Right cardiac atrium (tissue), 5 donors: ENCODE data around the gene CSPG5. TPM values are rescaled to one million over a fixed set of nuclear protein-coding genes. Genes with fewer than 3 reads are reported as not detected.

Experiments used
- ATAC-seq, 2 donors: fragments of 200-7000 bp; cut with Tn5 transposase; one replicate each; pipeline versions ENCODE4 v1.8.0 to v1.9.1; 2020; ENCODE audit warnings: moderate library complexity in 2 of 2, mild to moderate bottlenecking in 1 of 2
- DNase-seq, 3 donors: peaks; one replicate each; pipeline ENCODE4 v3.0.0-alpha.2; 2020
- H3K27ac ChIP-seq: one replicate; pipeline ENCODE4 v1.5.1; 2013; ENCODE audit warnings: mild to moderate bottlenecking, low read length, control low read depth, moderate library complexity
- H3K27me3 ChIP-seq: one replicate; pipeline ENCODE4 v1.6.1; 2013; ENCODE audit not compliant: control insufficient read depth, insufficient read depth
- H3K4me1 ChIP-seq: one replicate; pipeline ENCODE4 v1.6.1; 2013; ENCODE audit warnings: low read length; ENCODE audit not compliant: control insufficient read depth, insufficient read depth
- H3K4me3 ChIP-seq: one replicate; pipeline ENCODE4 v1.5.1; 2013; ENCODE audit warnings: low read length, control low read depth
- H3K9me3 ChIP-seq: one replicate; pipeline ENCODE4 v1.6.1; 2013; ENCODE audit warnings: low read length; ENCODE audit not compliant: control insufficient read depth
- WGBS: extraction: QIAGEN DNeasy Blood & Tissue Kit; methylation state at CpG from one replicate; pipeline ENCODE4 v1.1.7; 2013; 5-methylcytosine and 5-hydroxymethylcytosine counted together
- intact Hi-C, 4 donors: fragments of 100-400 bp; cut with DNase I; formaldehyde crosslinking; loops; one replicate each; pipeline versions ENCODE4 v1.11.0 to v1.14.0; 2022 to 2023
- polyA plus RNA-seq: library from polyadenylated mRNA; stranded (reverse); fragments of 200-250 nt; gene quantifications from one replicate; pipeline ENCODE4 v1.2.3, GENCODE V29; 2013
- total RNA-seq, 4 donors: library from RNA; stranded (reverse); fragmentation: NEBNext Ultra II Directional; extraction: Animal tissue kit (Norgen Biotek cat#: 25700); gene quantifications; one replicate each; pipeline ENCODE4 v1.2.1, GENCODE V29; 2021
- donor health status: healthy with polysubstance abuse.
- donor health status: DM: no; HTN: yes; CAD: no.
- donor health status: DM: no; HTN: no; CAD: no.
- donor health status: DM: no; HTN: yes; CAD: no; lungs with severe emphysema.
- donor health status: DM: yes; HTN: yes; CAD: no.

The CSPG5 gene
- total and polyA plus RNA-seq, 5 donors: 0.85 to 1.2 (median 1.1) TPM

DNA sequence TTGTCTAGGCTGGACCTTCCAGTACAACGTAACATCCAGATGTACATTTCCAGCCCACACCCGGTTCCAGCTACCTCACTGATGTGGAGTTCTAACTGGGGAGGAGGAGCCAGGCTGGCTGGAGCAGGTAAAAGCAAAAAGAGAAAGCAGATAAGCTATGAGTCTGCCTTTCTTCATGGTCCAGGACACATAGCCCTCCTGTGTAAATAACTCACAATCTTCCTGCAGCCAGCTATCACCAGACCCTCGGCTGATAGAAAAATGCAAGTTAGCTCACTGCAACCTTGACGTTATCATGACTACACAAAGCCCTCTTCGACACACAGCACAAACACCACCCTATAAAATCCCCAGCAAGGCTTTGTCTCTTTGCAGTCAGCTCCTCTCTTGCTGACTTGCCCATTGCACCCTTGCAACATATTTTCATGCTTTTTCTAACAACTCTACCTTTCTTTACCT is 44.6 kb downstream of the CSPG5 start:
- ATAC-seq (no peak), DNase-seq (no peak)
- Histone ChIP-seq H3K27ac (no peak overlapping the region), H3K4me3 (no peak overlapping the region), H3K9me3 (no peaks in the 10 kb centered on the region), H3K4me1 (no peaks in the 10 kb centered on the region), H3K27me3 (no peaks in the 10 kb centered on the region)
- WGBS: 44% methylated on average over 5 of the region's 5 CpGs
- intact Hi-C loops: no loop called here

DNA sequence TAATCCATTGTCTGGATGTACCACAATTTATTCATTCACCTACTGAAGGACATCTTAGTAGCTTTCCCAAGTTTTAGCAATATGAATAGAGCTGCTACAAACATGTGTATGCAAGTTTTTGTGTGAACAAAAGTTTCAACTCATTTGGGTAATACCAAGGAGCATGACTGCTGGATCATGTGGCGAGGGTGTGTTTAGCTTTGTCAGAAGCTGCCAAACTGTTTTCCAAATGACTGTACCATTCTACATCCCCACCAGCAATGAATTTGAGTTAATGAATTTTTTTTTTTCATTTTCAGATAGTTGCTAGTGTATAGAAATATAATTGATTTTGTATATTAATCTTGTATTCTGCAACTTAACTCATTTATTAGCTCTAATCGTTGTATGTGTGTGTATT is 45.2 kb downstream of the CSPG5 start:
- Histone ChIP-seq H3K4me1 (no peaks in the 10 kb centered on the region), H3K27me3 (no peaks in the 10 kb centered on the region), H3K4me3 (no peak overlapping the region), H3K27ac (no peak overlapping the region), H3K9me3 (no peaks in the 10 kb centered on the region)
- DNase-seq (no peak), ATAC-seq (no peak)
- intact Hi-C loops: no loop called here
- WGBS: 91% methylated on average over 2 of the region's 2 CpGs

DNA sequence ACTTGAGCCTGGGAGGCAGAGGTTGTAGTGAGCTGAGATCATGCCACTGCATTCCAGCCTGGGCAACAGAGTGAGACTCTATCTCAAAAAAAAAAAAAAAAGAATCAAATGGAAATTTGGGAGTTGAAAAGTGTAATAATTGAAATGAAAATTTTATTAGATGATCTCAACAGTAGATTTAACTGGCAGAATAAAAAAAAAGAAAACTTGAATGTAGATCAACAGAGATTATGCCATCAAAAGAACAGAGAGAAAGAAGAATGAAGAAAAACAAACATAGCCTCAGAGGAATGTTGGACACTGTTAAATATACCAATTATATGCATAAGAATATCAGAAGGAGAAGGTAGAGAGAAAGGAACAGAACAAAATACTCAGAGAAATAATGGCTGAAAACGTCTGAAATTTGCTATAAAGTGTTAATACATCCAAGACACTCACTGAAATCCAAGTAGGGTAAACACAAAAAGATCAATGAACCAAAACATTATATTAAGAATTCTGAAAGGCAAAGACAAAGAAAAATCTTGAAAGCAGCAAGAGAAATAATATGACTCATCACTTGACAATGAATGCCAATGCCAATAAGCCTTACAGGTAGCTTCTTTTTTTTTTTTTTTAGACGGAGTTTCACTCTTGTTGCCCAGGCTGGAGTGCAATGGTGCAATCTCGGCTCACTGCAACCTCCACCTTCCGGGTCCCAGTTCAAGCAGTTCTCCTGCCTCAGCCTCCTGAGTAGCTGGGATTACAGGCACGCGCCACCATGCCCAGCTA is 50.5 kb downstream of the CSPG5 start:
- no peak overlapping the region for H3K27ac ChIP-seq
- H3K27me3 ChIP-seq: no peaks in the 10 kb centered on the region
- no peaks in the 10 kb centered on the region for H3K9me3 ChIP-seq
- WGBS: 87% methylated on average over 6 of the region's 6 CpGs
- no peaks in the 10 kb centered on the region for H3K4me1 ChIP-seq
- ATAC-seq: no peak
- intact Hi-C loops: no loop called here
- no peak for DNase-seq
- H3K4me3 ChIP-seq: no peak overlapping the region

DNA sequence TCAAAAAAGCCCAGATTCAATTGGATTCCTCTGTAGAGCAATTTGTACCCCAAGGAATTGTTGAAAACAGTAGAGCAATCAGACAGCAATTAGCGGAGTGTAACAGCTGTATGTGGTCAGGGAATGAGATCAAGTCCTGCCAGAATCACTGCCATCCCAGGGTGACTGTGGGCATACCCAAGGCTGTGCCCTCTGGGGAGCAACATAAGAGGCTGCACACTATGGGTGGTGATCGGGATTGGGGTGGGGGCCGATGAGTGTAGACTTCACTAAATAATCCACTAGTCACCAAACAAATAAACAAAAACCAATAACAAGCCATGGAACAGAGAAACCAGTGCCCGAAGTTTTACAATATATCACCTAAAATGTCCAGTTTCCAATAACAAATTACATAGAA is 53.0 kb downstream of the CSPG5 start:
- intact Hi-C loops: no loop called here
- no peaks in the 10 kb centered on the region for H3K9me3 ChIP-seq
- no peak overlapping the region for H3K27ac ChIP-seq
- no peak overlapping the region for H3K4me3 ChIP-seq
- no peaks in the 10 kb centered on the region for H3K4me1 ChIP-seq
- no peak for ATAC-seq
- WGBS: 84% methylated on average over 4 of the region's 4 CpGs
- DNase-seq: no peak
- no peaks in the 10 kb centered on the region for H3K27me3 ChIP-seq

DNA sequence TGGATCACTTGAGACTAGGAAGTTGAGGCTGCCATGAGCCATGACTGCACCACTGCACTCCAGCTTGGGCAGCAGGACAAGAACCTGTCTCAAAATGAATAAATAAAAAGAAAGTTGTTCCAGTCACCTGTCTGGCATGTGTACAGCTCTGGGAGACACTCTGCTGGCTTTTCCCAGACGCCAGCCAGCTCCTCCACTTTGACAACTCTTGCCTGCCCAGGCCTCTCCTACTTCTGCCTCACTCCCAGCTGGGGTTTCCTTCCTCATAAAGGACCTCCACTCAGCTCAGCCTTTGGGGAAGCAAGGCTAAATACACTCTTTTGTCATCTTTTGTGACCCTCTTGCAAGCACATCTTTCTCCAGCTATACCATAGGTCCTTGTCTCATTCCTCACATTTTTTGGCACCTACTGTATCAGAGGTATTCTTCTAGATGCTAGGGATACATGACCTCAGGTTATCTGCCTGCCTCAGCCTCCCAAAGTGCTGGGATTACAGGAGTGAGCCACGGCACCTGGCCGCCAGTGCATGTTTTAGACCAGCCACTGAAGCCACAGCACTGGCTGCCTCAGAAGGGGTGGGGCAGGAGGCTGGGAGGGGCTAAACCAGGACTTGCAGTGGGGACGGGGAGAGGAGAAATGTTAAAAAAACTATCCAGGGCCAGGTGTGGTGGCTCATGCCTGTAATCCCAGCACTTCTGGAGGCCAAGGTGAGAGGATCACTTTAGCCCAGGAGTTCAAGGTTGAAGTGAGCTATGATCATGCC is 55.2 kb downstream of the CSPG5 start:
- DNase-seq: no peak
- intact Hi-C loops: loop anchor here in 2 of 4 donors (2.0 to 5.0 kb wide), 2 partner anchors 265 to 269 kb away; no protein-coding TSS in a partner anchor
- Histone ChIP-seq H3K4me3 (no peak overlapping the region), H3K27me3 (no peaks in the 10 kb centered on the region), H3K4me1 (no peaks in the 10 kb centered on the region), H3K27ac (no peak overlapping the region), H3K9me3 (no peaks in the 10 kb centered on the region)
- ATAC-seq: no peak
- WGBS: 57% methylated on average over 4 of the region's 4 CpGs

DNA sequence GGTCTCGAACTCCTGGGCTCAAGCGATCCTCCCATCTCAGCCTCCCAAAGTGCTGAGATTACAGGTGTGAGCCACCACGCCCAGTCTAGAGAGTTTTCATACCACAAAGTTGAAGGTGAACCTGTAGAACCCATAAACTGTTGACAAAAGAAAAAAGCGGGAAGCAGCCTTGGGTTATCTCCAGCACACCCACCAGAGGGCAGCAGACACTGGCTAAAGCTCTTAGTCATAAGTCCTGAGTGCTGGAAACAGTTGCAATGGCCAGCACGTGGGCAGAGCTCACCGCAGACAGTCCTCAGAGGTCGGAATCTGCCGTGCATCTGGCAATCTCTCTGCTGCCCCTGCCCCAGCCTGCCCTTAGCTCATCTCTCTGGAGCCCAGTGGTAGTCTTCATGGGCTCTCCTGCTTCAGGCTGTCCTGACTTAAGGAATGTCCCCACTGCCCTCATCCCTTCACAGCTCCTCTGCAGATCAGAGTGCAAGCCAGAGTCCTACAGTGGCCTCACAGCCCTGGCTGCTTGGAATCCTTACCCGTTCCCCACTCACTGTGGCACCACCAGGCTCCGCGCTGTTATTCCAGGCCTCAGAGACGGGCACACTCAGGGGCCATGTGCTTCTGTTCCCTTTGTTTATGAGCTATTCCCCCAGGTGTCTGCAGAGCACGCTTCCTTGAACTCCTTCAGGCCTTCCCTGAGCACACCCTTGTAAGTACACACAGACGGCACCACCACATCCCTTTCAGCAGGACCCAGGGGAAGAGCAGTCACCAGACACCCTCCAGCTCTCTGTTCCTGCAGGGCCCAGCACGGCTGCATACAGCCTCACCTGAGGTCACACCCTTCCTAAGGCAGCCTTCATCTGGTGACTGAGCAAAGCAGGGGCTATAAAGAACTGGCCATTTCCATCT is 56.3 kb downstream of the CSPG5 start:
- H3K27me3 ChIP-seq: no peaks in the 10 kb centered on the region
- no peaks in the 10 kb centered on the region for H3K9me3 ChIP-seq
- WGBS: 36% methylated on average over 15 of the region's 15 CpGs
- H3K4me3 ChIP-seq: no peak overlapping the region
- H3K4me1 ChIP-seq: no peaks in the 10 kb centered on the region
- DNase-seq (peak; percentile 73 to 92 (median 90)), ATAC-seq (peak; percentile 92 to 96)
- H3K27ac ChIP-seq: no peak overlapping the region
- intact Hi-C loops: loop anchor here in 3 of 4 donors (1.0 to 5.0 kb wide), 3 partner anchors 266 to 270 kb away; no protein-coding TSS in a partner anchor

DNA sequence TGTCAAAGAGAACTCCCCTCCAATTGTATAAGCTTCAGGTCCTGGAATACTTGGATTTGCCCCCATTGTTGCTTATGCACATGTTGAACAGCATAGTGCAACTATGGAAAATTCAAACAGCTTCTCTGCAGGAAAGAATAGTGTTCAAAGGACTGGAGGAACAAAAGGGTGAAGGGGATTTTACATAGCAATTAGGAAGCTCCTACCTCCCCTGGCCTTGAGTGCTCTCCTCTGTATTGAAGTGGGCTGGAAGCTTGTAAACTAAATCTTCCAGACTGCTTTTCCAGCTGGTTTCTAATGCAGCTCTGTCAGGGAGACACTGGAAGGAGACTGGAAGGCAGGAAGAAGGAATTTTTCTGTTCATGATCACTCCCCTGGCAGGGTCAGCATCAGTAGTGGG is 57.9 kb downstream of the CSPG5 start:
- Histone ChIP-seq H3K27ac (no peak overlapping the region), H3K9me3 (no peaks in the 10 kb centered on the region), H3K27me3 (no peaks in the 10 kb centered on the region), H3K4me3 (no peak overlapping the region), H3K4me1 (no peaks in the 10 kb centered on the region)
- DNase-seq: no peak
- no peak for ATAC-seq
- intact Hi-C loops: loop anchor here in 1 of 4 donors (5.0 kb wide), 1 partner anchor 272 kb away; no protein-coding TSS in a partner anchor

DNA sequence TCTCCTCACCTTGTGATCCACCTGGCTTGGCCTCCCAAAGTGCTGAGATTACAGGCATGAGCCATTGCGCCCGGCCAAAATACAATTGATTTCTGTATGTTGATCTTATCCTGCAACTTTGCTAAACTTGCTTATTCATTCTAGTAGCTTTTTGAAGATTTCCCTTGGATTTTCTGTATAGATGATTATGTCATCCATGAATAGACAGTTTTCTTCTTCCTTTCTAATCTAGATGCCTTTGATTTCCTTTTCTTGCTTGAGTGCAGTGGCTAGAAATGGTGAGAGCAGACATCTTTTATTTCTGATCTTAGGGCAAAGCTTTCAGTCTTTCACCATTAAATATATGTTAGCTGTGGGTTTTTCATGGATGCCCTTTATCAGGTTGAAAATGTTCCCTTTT is 60.7 kb downstream of the CSPG5 start:
- Histone ChIP-seq H3K4me3 (no peak overlapping the region), H3K27me3 (no peaks in the 10 kb centered on the region), H3K27ac (no peak overlapping the region), H3K9me3 (no peaks in the 10 kb centered on the region), H3K4me1 (no peaks in the 10 kb centered on the region)
- intact Hi-C loops: loop anchor here in 1 of 4 donors (5.0 kb wide), 1 partner anchor 274 kb away; no protein-coding TSS in a partner anchor
- DNase-seq: no peak
- WGBS: 93% methylated on average over 2 of the region's 2 CpGs
- ATAC-seq: no peak

DNA sequence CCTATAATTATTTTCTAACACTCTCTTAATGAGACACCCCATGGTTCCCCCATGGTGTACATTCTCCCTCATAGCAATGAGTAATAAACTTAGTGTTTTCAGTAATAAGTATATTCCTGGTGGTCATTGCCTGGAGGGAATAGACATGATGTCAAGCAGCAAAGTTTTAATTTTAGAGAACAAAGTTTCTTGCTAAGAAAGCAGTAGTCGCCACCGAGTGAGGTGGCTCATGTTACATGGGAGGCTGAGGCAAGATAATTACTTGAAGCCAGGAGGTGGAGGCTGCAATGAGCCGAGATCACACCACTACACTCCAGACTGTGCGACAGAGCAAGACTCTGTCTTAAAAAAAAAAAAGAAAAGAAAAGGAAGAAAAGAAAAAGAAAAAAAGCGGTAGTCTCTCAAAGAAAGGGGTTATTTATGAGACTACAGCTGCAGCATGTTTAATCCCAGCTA is 62.8 kb downstream of the CSPG5 start:
- 54% methylated on average over 5 of the region's 5 CpGs for WGBS
- H3K4me1 ChIP-seq: no peaks in the 10 kb centered on the region
- H3K27me3 ChIP-seq: no peaks in the 10 kb centered on the region
- intact Hi-C loops: loop anchor here in 1 of 4 donors (5.0 kb wide), 1 partner anchor 276 kb away; no protein-coding TSS in a partner anchor
- no peak for DNase-seq
- ATAC-seq: no peak
- no peaks in the 10 kb centered on the region for H3K9me3 ChIP-seq
- H3K27ac ChIP-seq: no peak overlapping the region
- no peak overlapping the region for H3K4me3 ChIP-seq

DNA sequence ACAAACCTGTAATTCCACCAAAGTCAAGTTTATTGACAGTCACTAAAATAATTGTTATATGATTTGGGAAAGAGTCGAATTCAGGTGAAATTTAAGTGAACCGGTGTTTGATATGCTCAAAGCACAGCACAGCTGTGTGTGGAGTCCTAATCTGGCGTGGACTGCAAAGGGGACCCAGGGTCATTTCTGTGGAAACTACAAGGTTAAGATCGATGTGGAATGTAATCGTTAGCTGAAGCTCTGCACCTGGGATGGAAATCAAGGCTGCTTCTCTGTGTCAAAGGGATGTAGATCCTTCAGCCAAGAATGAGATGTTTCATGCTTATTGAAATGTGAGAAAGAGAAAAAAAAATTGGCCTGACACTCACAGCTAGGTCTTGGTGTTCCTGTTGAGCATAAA is 63.6 kb downstream of the CSPG5 start:
- 77% methylated on average over 5 of the region's 5 CpGs for WGBS
- no peaks in the 10 kb centered on the region for H3K4me1 ChIP-seq
- no peak for ATAC-seq
- intact Hi-C loops: loop anchor here in 1 of 4 donors (5.0 kb wide), 1 partner anchor 277 kb away; no protein-coding TSS in a partner anchor
- H3K9me3 ChIP-seq: no peaks in the 10 kb centered on the region
- no peak overlapping the region for H3K27ac ChIP-seq
- H3K4me3 ChIP-seq: no peak overlapping the region
- H3K27me3 ChIP-seq: no peaks in the 10 kb centered on the region
- no peak for DNase-seq
